ENCODE measurements around the gene HIP1.
"Not testable (repeated sequence)": the region's sequence is repeated elsewhere in the genome, so short reads cannot be mapped to it uniquely, and the experiment has no call there.

HIP1 gene

GRCh38 chr7:75712517-75713361, 26.0 kb downstream of the HIP1 start:
- DNase-seq = no peak

GRCh38 chr7:75711656-75712514, 26.9 kb downstream of the HIP1 start:
- no peak for DNase-seq

- DNase-seq = no peak
Measured at GRCh38 chr7:75711076-75711475, 27.7 kb downstream of the HIP1 start.

GRCh38 chr7:75704928-75705327, 33.8 kb downstream of the HIP1 start:
- no peak for DNase-seq

GRCh38 chr7:75702515-75702914, 36.2 kb downstream of the HIP1 start:
- DNase-seq = no peak

- DNase-seq = no peak
Measured at GRCh38 chr7:75699993-75700392, 38.7 kb downstream of the HIP1 start.

- DNase-seq = no peak
Measured at GRCh38 chr7:75698358-75698757, 40.4 kb downstream of the HIP1 start.

GRCh38 chr7:75696263-75697037, 42.3 kb downstream of the HIP1 start:
- no peak for DNase-seq

- DNase-seq = no peak
Measured at GRCh38 chr7:75694638-75695399, 43.9 kb downstream of the HIP1 start.

GRCh38 chr7:75693668-75694067, 45.1 kb downstream of the HIP1 start:
- DNase-seq = not testable (repeated sequence)

- DNase-seq = no peak
Measured at GRCh38 chr7:75691793-75692543, 46.8 kb downstream of the HIP1 start.

- no peak for DNase-seq
Measured at GRCh38 chr7:75690121-75690523, 48.6 kb downstream of the HIP1 start.

GRCh38 chr7:75689246-75690099, 49.3 kb downstream of the HIP1 start:
- no peak for DNase-seq

GRCh38 chr7:75688200-75689136, 50.3 kb downstream of the HIP1 start:
- DNase-seq = no peak

GRCh38 chr7:75687246-75688088, 51.3 kb downstream of the HIP1 start:
- no peak for DNase-seq

- DNase-seq = no peak
Measured at GRCh38 chr7:75686551-75686950, 52.2 kb downstream of the HIP1 start.

GRCh38 chr7:75682052-75682451, 56.7 kb downstream of the HIP1 start:
- not testable (repeated sequence) for DNase-seq

- DNase-seq = no peak
Measured at GRCh38 chr7:75679060-75679459, 59.7 kb downstream of the HIP1 start.

Measured in RPMI8226 (cell line).